HG03159 (cell line): ENCODE measurements around the gene PSMD14.
"Not testable (repeated sequence)": the region's sequence is repeated elsewhere in the genome, so short reads cannot be mapped to it uniquely, and the experiment has no call there.

Experiments
- ATAC-seq: cut with Tn5 transposase; IDR thresholded peaks from one replicate; pipeline ENCODE4 v1.9.1; 2021; ENCODE audit warnings: mild to moderate bottlenecking, moderate library complexity; ENCODE audit not compliant: unreplicated experiment

PSMD14 gene

DNA sequence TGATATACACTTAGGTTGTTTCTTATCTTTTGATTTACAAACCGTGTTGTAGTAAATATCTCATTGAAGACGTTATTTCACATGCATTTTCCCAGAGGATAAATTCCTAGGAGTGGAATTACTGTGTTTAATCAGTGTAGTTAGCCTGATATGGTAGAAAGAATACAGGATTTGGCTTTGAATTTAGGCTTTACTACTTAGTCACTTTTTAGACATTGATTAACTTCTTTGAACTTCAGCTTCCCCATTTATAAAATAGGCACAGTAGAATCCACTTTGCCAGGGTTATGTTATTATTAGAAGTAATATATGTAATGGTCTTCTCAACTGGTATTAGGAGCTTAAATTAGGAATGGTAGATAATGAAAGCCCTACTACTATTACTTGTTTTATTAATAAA is 27.4 kb downstream of the PSMD14 start:
- no peak for ATAC-seq

DNA sequence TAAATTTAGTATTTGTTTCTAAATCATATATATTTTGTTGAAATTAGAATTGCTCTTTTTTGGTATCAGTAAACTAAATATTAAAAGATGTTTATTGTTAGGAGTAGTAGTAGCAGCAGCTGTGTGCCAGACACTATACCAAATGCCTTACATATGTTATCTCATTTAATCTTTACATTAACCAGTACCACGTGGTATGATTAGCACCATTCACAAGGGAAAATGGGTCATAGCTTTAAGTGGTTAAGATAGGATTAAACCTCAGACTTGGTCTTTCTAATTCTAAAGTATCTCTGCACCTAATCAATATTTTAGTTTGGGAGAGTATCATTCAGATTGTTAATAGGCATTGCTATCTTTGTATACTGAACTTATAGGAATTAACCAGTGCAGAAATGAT is 29.0 kb downstream of the PSMD14 start:
- no peak for ATAC-seq

DNA sequence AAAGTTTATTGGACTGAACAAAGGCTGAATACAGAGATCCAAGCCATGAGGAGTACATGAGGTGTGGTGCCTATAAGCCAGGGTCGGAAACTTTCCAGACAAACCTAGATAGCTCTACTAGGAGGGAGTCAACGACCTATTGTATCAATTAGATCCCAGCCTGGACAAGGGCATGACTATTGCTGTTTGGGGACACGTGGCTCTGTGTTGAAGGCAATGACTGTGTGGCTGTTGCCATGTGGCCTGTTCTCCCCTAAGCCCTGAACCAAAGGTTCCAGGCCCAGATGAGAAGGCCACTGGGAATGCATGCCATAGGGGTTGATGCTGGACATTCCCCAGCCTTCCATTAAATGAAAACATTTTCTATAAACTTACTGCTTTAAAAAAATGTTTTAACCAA is 31.3 kb downstream of the PSMD14 start:
- ATAC-seq: not testable (repeated sequence)

DNA sequence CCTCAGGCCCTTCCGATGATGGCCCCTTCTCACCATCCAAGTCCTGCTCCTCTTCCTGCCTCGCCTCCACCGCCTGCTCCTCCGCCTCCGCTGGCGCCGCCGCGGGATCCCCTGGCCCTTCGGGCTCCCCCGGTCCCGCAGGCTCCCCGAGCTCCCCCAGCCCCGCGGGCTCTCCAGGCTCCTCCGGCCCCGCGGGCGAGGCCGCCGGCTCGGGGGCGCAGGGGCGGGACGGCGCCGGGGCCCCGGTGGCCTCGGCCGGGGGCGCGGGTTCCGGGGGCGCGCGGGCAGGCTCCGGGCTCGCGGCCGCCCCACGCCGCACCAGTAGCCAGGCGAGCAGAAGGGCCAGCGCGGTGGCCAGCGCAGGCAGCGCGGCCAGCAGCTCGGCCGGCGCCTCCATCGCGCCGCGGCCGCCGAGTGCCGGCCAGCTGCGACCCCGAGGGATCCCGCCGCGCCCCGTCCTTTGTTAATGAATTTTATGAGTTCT is 32.7 kb downstream of the PSMD14 start:
- ATAC-seq: not testable (repeated sequence)

DNA sequence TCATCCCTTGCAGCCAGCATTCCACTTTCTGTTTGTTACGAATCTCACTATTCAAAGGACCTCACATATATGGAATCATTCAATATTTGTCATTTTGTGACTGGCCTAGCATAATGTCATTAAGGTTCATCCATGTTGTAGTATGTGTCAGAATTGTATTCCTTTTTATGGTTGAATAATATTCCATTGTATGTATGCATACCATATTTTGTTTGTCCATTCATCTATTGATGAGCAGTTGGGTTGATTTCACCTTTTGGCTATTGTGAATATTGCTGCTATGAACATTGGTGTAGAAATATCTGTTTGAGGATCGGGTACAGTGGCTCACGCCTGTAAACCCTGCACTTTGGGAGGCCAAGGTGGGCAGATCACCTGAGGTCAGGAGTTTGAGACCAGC is 35.0 kb downstream of the PSMD14 start:
- ATAC-seq: no peak

DNA sequence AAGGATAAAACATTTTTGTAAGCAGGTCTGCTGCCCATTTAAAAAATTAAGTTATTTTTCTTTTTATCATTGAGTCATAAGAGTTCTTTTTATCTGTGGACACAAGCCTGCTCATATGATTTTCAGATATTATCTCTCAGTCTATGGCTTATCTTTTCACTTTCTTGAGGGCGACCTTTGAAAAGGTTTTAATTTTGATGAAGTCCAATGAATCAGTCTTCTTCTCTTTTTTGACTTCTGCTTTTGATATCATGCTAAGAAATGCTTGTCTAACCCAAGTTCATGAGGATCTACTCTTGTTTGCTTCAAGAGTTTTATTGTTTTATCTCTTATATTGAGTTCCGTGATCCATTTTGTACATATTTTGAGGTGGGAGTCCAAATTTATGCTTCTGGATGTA is 36.5 kb downstream of the PSMD14 start:
- no peak for ATAC-seq

DNA sequence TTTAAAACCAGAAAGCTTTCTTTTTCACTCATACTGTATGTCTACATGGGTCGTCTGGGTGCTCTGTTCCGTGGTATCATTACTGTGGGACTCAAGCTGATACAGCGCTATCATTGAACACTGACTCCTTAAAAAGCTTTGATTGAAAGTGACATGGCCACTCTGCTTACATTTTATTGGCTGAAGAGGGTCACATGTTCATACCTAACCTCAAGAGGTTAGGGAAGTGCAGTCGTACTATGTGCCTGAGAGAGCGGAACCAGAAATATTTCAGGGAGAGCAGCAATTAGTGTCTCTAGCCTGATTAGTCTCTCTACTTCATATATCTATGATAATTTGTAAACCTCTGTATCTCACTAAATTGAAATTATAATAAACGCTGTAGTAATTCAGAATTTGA is 43.5 kb downstream of the PSMD14 start:
- no peak for ATAC-seq

DNA sequence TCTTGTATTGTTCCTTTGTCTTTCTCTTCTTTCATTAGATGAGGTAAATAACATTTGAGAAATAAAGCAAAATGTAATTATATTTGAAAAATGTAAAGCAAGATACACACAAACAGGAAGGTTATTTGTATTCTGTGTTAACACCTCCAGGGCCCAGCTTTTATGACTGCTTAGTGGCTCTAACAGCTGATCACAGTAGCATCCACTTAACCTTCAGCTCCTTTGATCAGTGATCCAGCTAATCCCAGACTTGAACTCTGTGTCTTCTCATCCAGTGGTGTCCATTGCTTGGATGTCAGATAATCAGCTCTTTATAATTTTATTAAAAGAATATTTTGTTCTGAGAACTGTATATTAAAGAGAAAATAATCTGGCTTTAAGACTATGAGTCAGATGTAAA is 44.5 kb downstream of the PSMD14 start:
- ATAC-seq: no peak

DNA sequence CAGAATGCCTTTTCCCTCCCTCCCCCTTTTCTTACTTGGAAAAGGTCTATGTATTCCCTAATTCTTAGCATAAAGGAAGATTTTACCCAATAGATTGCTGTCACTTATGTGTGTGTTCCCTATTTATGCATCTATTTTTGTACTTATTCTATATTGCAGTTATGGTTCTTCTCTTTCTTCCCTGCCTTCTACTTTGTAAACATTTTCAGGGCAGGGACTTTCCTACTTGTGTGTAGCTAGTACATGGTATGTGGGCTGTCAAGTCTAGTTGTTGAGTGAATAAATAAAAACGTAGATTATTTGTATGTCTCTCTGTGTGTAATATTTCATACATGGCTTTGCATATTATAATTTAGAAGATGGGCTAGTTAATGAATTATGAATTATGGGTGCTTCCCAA is 45.3 kb downstream of the PSMD14 start:
- ATAC-seq: no peak

DNA sequence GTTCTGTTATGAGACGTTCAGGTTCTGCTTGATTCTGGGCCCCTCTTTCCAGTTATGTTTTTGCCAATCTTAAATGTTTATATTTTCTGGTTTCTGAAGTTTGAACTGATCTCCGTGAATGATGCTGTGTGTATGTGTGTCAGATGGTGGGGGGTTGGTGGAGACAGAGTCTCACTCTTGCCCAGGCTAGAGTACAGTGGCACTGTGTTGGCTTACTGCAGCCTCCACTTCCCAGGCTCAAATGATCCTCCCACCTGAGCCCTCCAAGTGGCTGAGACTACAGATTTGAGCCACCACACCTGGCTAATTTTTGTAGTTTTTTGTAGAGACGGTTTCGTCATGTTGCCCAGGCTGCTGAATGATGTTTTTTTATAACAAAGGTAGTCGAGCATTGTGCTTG is 45.9 kb downstream of the PSMD14 start:
- ATAC-seq: no peak

DNA sequence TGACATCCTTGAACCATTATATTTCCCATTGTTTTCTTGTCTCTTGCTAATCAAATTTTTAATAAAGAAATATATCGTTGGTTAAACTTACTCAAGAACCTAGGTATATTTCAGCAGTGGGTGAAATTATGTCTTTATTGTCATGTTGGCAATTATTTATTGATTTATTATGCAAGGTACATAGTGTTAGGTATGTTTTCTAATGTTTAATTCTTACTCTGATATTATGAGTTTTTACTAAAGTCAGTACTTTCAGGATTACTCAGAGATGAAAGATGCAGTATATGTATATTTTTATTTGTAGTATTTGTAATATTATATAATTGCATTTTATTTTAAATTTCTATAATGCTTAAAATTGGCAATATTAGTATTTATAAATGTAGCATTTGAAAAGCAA is 46.9 kb downstream of the PSMD14 start:
- ATAC-seq: no peak

DNA sequence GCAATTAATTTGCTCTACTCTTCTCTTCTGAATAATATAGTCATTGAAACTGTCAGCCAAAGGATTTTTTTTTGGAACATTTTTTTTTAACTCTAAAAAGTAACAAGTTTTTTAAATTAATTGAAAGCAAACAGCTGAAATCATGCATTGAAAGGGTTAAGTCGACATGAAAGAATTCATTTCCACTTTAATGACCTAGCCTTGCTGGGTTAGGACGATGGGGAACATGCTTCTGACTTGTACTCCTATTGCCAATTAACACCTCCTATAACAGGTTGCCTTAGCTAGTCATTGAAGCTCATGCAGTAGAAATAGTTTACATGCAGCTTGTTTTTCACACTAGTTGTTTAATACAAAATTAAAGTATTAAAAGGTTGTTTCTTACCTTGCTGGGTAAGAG is 47.8 kb downstream of the PSMD14 start:
- ATAC-seq: no peak

DNA sequence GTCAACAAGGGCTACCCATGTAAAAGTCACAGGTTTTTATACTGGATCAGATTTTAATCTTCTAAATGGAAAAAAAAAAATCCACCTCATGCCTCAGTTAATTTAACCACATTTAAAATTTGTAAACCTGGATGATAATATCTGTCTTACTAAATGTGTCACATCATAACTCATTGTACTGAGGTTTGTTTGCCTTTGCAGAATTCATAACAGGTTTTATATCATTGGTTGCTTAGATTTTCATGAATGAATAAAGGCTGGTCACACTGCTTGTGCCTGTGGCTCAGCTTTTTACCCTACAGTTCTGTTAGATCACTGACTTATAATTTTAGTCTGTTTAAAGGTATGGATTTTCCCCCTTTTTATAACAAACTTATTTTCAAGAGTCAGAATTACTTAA is 48.9 kb downstream of the PSMD14 start:
- ATAC-seq: no peak

DNA sequence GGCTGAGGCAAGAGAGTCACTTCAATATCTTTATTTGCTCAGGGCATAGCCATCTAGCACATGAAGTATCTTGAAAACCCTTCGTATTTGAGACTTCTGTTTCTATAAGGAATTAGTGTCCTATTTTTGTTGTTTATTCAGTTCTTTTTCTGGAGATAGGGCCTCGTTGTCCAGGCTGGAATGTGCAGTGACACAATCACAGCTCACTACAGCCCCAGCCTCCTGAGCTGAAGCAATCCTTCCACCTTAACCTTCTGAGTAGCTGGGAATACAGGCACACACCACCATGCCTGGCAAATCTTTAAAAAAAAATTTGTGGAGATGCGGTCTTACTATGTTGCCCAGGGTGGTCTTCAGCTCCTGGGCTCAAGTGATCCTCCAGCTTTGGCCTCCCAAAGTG is 50.6 kb downstream of the PSMD14 start:
- ATAC-seq: no peak

DNA sequence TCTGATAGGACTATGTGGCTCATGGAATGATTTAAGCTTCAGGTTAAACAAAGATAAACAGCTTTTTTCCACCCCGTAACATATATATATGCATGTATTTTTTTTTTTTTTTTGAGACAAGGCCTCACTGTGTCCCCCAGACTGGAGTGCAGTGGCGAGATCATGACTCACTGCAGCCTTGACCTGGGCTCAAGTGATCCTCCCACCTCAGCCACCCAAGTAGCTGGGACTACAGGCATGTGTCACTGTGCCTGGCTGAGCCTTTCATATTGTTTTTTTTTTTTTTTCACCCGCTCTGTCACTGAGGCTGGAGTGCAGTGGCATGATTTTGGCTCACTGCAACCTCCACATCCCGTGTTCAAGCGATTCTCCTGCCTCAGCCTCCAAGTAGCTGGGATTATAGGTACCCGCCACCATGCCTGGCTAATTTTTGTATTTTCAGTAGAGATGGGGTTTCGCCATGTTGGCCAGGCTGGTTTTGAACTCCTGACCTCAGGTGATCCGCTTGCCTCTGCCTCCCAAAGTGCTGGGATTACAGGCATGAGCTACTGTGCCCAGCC is 52.0 kb downstream of the PSMD14 start:
- not testable (repeated sequence) for ATAC-seq

DNA sequence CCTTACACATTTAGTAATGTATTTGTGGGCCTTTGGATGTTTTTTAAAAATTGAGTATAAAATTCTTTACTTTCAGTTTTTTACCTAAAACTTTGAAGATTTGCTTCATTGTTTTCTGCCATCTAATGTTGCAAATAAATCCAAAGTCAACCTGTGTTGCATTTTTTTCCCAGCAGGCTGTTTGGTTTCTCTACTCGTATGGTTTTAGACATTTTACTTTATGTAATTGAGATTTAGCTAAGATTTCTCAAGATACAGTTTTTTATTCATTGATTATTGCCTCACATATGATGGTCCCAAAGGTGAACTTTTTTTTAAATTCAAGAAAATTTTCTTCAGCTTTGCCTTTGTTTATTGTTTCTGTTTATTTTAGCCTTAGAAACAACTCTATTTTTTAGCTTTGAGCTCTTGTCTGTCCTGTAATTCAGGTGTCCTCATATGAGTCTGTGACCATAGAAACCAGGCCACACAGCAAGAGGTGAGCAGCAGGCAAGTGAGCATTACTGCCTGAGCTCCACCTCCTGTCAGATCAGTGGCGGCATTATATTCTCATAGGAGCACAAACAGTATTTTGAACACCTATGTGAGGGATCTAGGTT is 54.4 kb downstream of the PSMD14 start:
- ATAC-seq: no peak

DNA sequence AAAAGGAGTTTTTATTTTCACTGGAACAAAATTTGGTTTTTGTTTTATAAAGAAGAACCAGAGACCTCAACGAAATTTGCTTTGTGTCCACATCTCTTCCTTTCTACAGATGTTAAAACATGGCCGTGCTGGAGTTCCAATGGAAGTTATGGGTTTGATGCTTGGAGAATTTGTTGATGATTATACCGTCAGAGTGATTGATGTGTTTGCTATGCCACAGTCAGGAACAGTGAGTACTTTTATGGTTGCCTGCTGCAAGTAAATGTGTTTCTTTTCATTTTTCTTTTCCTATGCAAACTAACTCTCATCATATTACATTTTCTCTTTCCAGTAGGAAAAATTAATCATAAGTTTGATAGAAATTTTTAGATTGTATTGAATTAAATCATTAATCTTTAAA is 59.5 kb downstream of the PSMD14 start:
- ATAC-seq: no peak

DNA sequence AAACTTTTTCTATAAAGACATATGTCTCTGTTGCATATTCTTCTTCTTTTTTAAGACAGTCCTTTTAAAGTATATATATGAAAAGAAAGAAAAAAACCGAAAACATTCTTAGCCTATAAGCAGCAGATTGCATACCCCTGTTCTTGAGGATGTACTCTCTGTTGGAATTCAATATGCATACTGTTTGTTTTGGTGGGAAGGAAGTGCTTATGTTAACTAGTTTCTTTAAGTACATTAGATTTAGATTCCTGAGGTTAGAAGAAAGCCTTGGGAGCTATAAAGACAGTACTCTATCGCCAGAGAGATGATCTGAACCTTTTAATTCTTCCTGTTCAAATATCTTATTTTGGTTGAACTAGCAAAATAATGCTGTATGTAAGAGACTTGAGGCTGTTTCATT is 61.1 kb downstream of the PSMD14 start:
- ATAC-seq: no peak

DNA sequence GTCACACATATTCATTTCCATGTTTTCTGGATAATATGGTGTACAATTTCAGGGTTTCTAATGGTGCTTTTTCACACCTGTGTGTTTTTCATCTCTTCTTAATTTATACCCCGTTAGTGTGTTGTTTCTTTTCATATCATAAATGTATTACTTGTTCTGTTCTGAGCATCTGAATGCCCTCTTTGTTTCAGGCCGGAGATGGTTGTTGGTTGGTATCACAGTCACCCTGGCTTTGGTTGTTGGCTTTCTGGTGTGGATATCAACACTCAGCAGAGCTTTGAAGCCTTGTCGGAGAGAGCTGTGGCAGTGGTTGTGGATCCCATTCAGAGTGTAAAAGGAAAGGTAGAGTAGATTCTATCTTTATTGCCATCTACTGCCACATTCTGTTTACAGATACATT is 62.8 kb downstream of the PSMD14 start:
- ATAC-seq: no peak

DNA sequence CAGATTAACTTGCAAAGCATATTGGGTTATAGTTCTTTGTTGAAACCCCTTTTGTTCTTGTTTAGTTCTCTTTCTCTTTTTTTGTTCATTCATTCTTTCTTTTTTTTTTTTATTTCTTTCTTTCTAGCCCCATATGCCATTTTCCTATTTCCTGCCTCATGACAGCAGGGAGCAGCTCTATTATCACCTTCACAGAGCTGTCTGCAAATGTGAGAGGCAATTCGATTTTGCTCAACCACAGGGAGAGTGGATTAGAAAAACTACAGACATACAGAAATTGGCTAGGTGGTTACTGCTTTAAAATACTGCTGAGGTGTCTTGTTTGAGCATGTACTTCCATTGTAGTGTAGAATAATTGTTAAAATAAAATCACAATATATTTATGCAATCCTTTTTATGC is 63.6 kb downstream of the PSMD14 start:
- ATAC-seq: no peak

DNA sequence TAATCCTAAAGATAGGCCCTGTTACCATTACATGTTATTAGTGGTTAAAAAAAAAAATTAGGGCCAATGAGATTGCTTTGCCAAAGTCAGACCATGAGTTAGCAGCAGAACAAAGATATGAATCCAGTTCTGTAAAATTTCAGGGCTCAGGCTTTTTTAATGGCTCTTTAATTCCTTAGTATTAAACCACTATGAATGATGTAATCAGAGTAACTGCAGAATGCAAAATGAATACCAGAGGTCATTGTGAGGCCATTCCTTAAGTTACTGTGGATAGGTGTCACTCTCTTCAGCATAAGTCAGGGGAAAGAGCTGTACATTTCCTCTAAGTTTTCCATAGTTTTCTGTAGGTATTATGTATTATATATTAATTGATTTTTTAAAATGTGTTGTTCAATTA is 65.7 kb downstream of the PSMD14 start:
- ATAC-seq: no peak

DNA sequence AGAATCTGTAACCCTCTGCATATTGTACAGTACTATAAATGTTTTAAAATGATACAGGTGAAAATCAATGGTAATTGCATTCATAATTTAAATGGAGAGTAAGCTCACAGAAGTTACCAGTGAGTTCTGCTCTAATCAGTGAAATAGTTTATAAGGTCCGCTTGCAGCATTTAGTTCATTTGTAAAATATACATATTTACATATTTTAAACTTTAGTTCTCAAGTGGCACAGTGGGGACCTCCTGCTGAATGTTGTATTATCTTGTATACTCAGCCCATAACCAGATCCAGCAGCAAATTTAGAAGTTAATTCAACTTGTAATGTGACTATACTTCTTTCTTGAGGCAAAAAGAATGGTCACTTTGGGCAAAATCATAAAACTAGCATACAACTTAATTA is 66.2 kb downstream of the PSMD14 start:
- ATAC-seq: no peak

DNA sequence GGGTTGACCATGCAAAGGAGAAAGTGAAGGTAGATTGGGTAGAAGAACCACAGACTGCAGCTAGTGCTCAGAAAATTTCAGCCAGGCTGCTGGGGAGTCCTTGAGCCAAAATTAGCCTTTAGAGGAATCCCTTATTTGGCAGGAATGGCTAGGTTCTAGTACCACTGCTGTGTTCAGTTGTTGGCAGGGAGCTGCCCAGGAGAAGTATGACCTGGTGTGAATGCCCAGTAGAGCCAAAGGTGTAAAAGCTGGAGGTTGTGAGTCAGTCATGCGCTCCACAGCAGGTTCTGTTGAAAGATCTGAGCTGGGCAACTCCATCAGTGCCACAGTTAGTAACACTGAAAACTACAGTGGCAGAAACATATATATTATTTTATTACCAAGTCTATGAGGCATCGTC is 71.5 kb downstream of the PSMD14 start:
- no peak for ATAC-seq
